Heart right ventricle (tissue), 16 donors: Measurements from ENCODE around the gene ALDH16A1. TPM values are rescaled to one million over a fixed set of nuclear protein-coding genes. Genes with fewer than 3 reads are reported as not detected.
A peak's percentile ranks its signal among the peaks of the same experiment; 100 is the strongest.
"Not testable (repeated sequence)": the region's sequence is repeated elsewhere in the genome, so short reads cannot be mapped to it uniquely, and the experiment has no call there.

Source experiments
- ATAC-seq, 8 donors: fragments of 200-7000 bp; cut with Tn5 transposase; one replicate each; pipeline ENCODE4 v1.9.1; 2020; ENCODE audit warnings: mild to moderate bottlenecking in 8 of 8, moderate library complexity in 8 of 8, moderate number of reproducible peaks in 1 of 8
- DNase-seq, 2 donors: peaks; one replicate each; pipeline ENCODE4 v3.0.0-alpha.2; 2020
- H3K27ac ChIP-seq, 10 donors: fragments of 200-600 bp; sonication (generic) in 2 of 10; one replicate each; pipeline versions ENCODE4 v1.5.0 to v1.8.0; 2020 to 2022; ENCODE audit warnings: mild to moderate bottlenecking in 3 of 10
- H3K27me3 ChIP-seq, 7 donors: fragments of 200-600 bp; one replicate each; pipeline ENCODE4 v1.8.0; 2021 to 2022; ENCODE audit warnings: mild to moderate bottlenecking in 2 of 7
- H3K36me3 ChIP-seq, 9 donors: fragments of 200-600 bp; sonication (generic) in 1 of 9; one replicate each; pipeline versions ENCODE4 v1.5.0 to v1.8.0; 2020 to 2022; ENCODE audit warnings: mild to moderate bottlenecking in 2 of 9
- H3K4me1 ChIP-seq, 9 donors: fragments of 200-600 bp; sonication (generic) in 1 of 9; one replicate each; pipeline versions ENCODE4 v1.5.0 to v1.8.0; 2020 to 2022; ENCODE audit warnings: mild to moderate bottlenecking in 4 of 9
- H3K4me3 ChIP-seq, 10 donors: fragments of 200-600 bp; sonication (generic) in 2 of 10; one replicate each; pipeline versions ENCODE4 v1.5.0 to v1.8.0; 2020 to 2022; ENCODE audit warnings: mild to moderate bottlenecking in 7 of 10, moderate library complexity in 2 of 10
- H3K9me3 ChIP-seq, 11 donors: fragments of 200-600 bp in 10 of 11; sonication (generic) in 2 of 11; one replicate each; pipeline versions ENCODE4 v1.5.0 to v1.8.0; 2013 to 2022; ENCODE audit warnings: mild to moderate bottlenecking in 2 of 11, control low read depth in 1 of 11, moderate library complexity in 1 of 11
- WGBS, 2 donors: extraction: QIAGEN DNeasy Blood & Tissue Kit; methylation state at CpG; one replicate each; pipeline ENCODE4 v1.1.7; 2013; ENCODE audit warnings: inconsistent platforms in 1 of 2; 5-methylcytosine and 5-hydroxymethylcytosine counted together
- intact Hi-C, 10 donors: fragments of 100-400 bp; cut with DNase I; formaldehyde crosslinking; loops; one replicate each; pipeline versions ENCODE4 v1.11.1 to v1.14.2; 2022
- polyA plus RNA-seq, 2 donors: library from polyadenylated mRNA; stranded (reverse); fragments of 200-250 nt; gene quantifications; one replicate each; pipeline ENCODE4 v1.2.3, GENCODE V29; 2013
- total RNA-seq, 10 donors: library from RNA; stranded (reverse); fragmentation: NEBNext Ultra II Directional in 3 of 10; extraction: Animal tissue kit (Norgen Biotek cat#: 25700) in 3 of 10; gene quantifications; one replicate each; pipeline versions ENCODE4 v1.2.1 to v1.2.4, GENCODE V29; 2021 to 2023
- TF ChIP-seq, protein P1 (sequence below), 9 donors: fragments of 200-600 bp; sonication (generic) in 2 of 9; IDR thresholded peaks; one replicate each; pipeline versions ENCODE4 v1.5.0 to v1.8.0; 2021 to 2022; ENCODE audit warnings: antibody characterized with exemption in 9 of 9, mild to moderate bottlenecking in 5 of 9, moderate library complexity in 1 of 9
- donor health status: Arrhythmogenic right ventricular cardiomyopathy.
- donor health status: ischemic (EF 13 %, LVEDD 7.1; RV severe dilation, severe dysfunction).
- donor health status: healthy with polysubstance abuse.
- donor health status: DM: no; HTN: yes; CAD: no.
- donor health status: DM: no; HTN: no; CAD: no.
- donor health status: ischemic (EF 25% LVEDD 6.9; RV normal size, moderate dysfunction).
- donor health status: ischemic (EF 25% LVEDD 5.7; RV mildly dilated, moderate dysfunction).
- donor health status: healthy.
- donor health status: DM: yes; HTN: yes; CAD: no.
- donor health status: Ischemic cardiomyopathy.
- donor health status: ischemic (EF 35%, LVEDD 5.7; RV mildly dilated, moderate dysfunction).
- donor health status: nonischemic (EF 11% LVEDD 7.7; RV severe dilation, severe dysfunction).
- donor health status: DM: yes; HTN: yes; CAD: no.
- donor health status: PGD.
- donor health status: ischemic (EF 29% LVEDD 5.4; RV normal size, mild dysfunction).
- donor health status: nonischemic (EF 23%, LVEDD 6.1; RV moderate dilation, normal function).

Gene ALDH16A1
- total and polyA plus RNA-seq, 12 donors = 4.4 to 19.9 (median 8.7) TPM

DNA sequence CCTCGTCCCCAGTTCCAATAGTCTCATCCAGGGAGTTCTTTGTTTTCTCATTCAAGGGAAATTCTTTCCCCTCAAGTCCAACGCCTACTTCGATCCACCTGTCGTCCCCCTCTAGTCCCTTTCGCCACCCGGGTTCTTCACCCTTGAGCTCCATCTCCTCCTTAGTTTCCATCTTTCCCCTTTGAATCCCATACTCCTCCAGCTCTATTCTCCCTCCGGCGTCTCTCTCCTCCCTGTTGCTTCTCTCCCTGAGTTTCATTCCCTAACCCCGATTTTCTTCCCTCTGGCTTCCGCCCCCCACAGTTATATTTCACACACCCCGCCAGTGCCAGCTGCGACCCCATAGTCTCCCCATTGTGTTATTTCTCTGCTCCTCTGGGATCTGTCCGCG is 11.1 kb upstream of the ALDH16A1 start:
- no peak for DNase-seq
- peaks cover 8 to 54% (median 49%) of the 10 kb centered on the region in 7 donors for H3K27me3 ChIP-seq
- peak overlapping the region in 8 of 10 donors; percentile 15 to 92 (median 46) for H3K27ac ChIP-seq
- no peak for ATAC-seq
- peak overlapping the region in 9 of 10 donors; percentile 60 to 93 (median 71) for H3K4me3 ChIP-seq
- peaks cover 0 to 21% (median 6%) of the 10 kb centered on the region in 9 donors for H3K4me1 ChIP-seq
- no peaks in the 10 kb centered on the region for H3K9me3 ChIP-seq
- TF ChIP-seq, protein P1, sequence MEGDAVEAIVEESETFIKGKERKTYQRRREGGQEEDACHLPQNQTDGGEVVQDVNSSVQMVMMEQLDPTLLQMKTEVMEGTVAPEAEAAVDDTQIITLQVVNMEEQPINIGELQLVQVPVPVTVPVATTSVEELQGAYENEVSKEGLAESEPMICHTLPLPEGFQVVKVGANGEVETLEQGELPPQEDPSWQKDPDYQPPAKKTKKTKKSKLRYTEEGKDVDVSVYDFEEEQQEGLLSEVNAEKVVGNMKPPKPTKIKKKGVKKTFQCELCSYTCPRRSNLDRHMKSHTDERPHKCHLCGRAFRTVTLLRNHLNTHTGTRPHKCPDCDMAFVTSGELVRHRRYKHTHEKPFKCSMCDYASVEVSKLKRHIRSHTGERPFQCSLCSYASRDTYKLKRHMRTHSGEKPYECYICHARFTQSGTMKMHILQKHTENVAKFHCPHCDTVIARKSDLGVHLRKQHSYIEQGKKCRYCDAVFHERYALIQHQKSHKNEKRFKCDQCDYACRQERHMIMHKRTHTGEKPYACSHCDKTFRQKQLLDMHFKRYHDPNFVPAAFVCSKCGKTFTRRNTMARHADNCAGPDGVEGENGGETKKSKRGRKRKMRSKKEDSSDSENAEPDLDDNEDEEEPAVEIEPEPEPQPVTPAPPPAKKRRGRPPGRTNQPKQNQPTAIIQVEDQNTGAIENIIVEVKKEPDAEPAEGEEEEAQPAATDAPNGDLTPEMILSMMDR (IDR thresholded peaks at IDR 0.05) = no peak
- intact Hi-C loops = loop anchor here in 8 of 10 donors (2.0 to 10.0 kb wide), 6 partner anchors 49 to 217 kb away; partner anchors contain the start of genes DKKL1 (in 1 of the 8) and TEAD2 (in 1 of the 8)
- 18 to 21% methylated on average over 14 of the region's 14 CpGs for WGBS, 2 donors
- peaks cover 0 to 11% (median 0%) of the 10 kb centered on the region in 9 donors for H3K36me3 ChIP-seq

DNA sequence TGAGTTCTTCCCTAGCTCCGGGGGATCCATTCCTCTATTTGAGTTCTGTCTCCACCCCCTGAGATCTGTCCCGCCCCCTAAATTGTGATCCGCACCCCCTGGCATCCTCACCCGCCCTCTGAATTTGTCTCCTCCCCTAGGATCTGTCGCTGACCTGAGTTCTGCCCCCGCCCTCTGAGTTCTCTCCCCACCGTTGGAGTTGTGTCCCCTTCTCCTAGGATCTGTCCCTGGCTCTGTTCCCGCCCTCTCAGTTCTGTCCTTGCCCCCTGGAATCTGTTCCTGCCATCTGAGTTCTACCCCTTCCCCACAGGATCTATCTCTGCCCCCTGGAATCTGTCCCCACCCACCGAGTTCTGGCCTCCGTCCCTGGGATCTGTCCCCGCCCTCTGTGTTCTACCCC is 10.7 kb upstream of the ALDH16A1 start:
- peaks cover 0 to 21% (median 6%) of the 10 kb centered on the region in 9 donors for H3K4me1 ChIP-seq
- 8 to 9% methylated on average over 11 of the region's 11 CpGs for WGBS, 2 donors
- H3K4me3 ChIP-seq = peak overlapping the region in 9 of 10 donors; percentile 60 to 93 (median 71)
- intact Hi-C loops = loop anchor here in 8 of 10 donors (2.0 to 10.0 kb wide), 6 partner anchors 50 to 218 kb away; partner anchors contain the start of genes DKKL1 (in 1 of the 8) and TEAD2 (in 1 of the 8)
- TF ChIP-seq, protein P1 (IDR thresholded peaks at IDR 0.05) = no peak
- DNase-seq (peak; percentile 44 to 52), ATAC-seq (peak in 3 of 8 donors; percentile 0 to 2 (median 1))
- peak overlapping the region in 9 of 10 donors; percentile 15 to 92 (median 41) for H3K27ac ChIP-seq
- peaks cover 0 to 15% (median 0%) of the 10 kb centered on the region in 9 donors for H3K36me3 ChIP-seq
- H3K9me3 ChIP-seq = no peaks in the 10 kb centered on the region
- peaks cover 8 to 50% (median 45%) of the 10 kb centered on the region in 7 donors for H3K27me3 ChIP-seq

GRCh38 chr19:49442771-49443365 is 10.2 kb upstream of the ALDH16A1 start:
- Histone ChIP-seq H3K36me3 (peaks cover 0 to 20% (median 0%) of the 10 kb centered on the region in 9 donors), H3K4me3 (peak overlapping the region; percentile 60 to 93 (median 69)), H3K4me1 (peaks cover 0 to 22% (median 6%) of the 10 kb centered on the region in 9 donors), H3K9me3 (no peaks in the 10 kb centered on the region), H3K27ac (peak overlapping the region; percentile 55 to 92 (median 86)), H3K27me3 (peaks cover 8 to 47% (median 43%) of the 10 kb centered on the region in 7 donors)
- TF ChIP-seq, protein P1 (IDR thresholded peaks at IDR 0.05) = no peak
- peak; percentile 79 to 87 (median 84) for ATAC-seq
- intact Hi-C loops = loop anchor here (1.0 to 10.0 kb wide), 7 partner anchors 50 to 218 kb away; partner anchors contain the start of genes DKKL1 (in 1 of the 10) and TEAD2 (in 1 of the 10)
- peak; percentile 96 to 98 for DNase-seq
- 1% methylated on average over 41 to 43 of the region's 43 CpGs for WGBS, 2 donors

GRCh38 chr19:49443366-49444099 is 9.5 kb upstream of the ALDH16A1 start:
- Histone ChIP-seq H3K27ac (peak overlapping the region; percentile 55 to 92 (median 86)), H3K27me3 (peaks cover 8 to 40% (median 36%) of the 10 kb centered on the region in 7 donors), H3K4me3 (peak overlapping the region; percentile 60 to 93 (median 69)), H3K36me3 (peaks cover 0 to 27% (median 0%) of the 10 kb centered on the region in 9 donors), H3K9me3 (no peaks in the 10 kb centered on the region), H3K4me1 (peaks cover 0 to 23% (median 6%) of the 10 kb centered on the region in 9 donors)
- peak; percentile 86 to 95 (median 93) for ATAC-seq
- DNase-seq = peak; percentile 94 to 96
- intact Hi-C loops = loop anchor here (1.0 to 10.0 kb wide), 7 partner anchors 51 to 219 kb away; partner anchors contain the start of genes DKKL1 (in 1 of the 10) and TEAD2 (in 1 of the 10)
- TF ChIP-seq, protein P1 (IDR thresholded peaks at IDR 0.05) = peak; percentile 65 to 89 (median 80)
- 0 to 1% methylated on average over 44 to 47 of the region's 47 CpGs for WGBS, 2 donors

- H3K36me3 ChIP-seq = peaks cover 0 to 34% (median 0%) of the 10 kb centered on the region in 9 donors
- H3K4me3 ChIP-seq, DNase-seq, ATAC-seq, H3K9me3 ChIP-seq: not testable (repeated sequence)
- peaks cover 0 to 23% (median 6%) of the 10 kb centered on the region in 9 donors for H3K4me1 ChIP-seq
- H3K27ac ChIP-seq = peak overlapping the region in 3 of 10 donors; percentile 61 to 92 (median 86)
- intact Hi-C loops = loop anchor here in 4 of 10 donors (5.0 to 10.0 kb wide), 3 partner anchors 52 to 219 kb away; no protein-coding TSS in a partner anchor
- peaks cover 8 to 34% (median 29%) of the 10 kb centered on the region in 7 donors for H3K27me3 ChIP-seq
- 67 to 72% methylated on average over 5 of the region's 5 CpGs for WGBS, 2 donors
Measured at GRCh38 chr19:49444100-49444700, 8.8 kb upstream of the ALDH16A1 start.
